ENCODE data around the gene CDK11B.
"Not testable (repeated sequence)": the region's sequence is repeated elsewhere in the genome, so short reads cannot be mapped to it uniquely, and the experiment has no call there.

Gene CDK11B

GRCh38 chr1:1647567-1648241 is 11.1 kb downstream of the CDK11B start:
- not testable (repeated sequence) for DNase-seq

GRCh38 chr1:1646326-1646725 is 12.5 kb downstream of the CDK11B start:
- not testable (repeated sequence) for DNase-seq

GRCh38 chr1:1640711-1641461 is 17.9 kb downstream of the CDK11B start:
- DNase-seq = not testable (repeated sequence)

- DNase-seq = not testable (repeated sequence)
Measured at GRCh38 chr1:1640081-1640480, 18.7 kb downstream of the CDK11B start.

GRCh38 chr1:1639368-1639767 is 19.4 kb downstream of the CDK11B start:
- DNase-seq = not testable (repeated sequence)

- not testable (repeated sequence) for DNase-seq
Measured at GRCh38 chr1:1638528-1638927, 20.3 kb downstream of the CDK11B start.

GRCh38 chr1:1637479-1637875 is 21.3 kb downstream of the CDK11B start:
- not testable (repeated sequence) for DNase-seq

GRCh38 chr1:1636621-1637478 is 22.0 kb downstream of the CDK11B start:
- not testable (repeated sequence) for DNase-seq

- DNase-seq = not testable (repeated sequence)
Measured at GRCh38 chr1:1634613-1635012, 24.2 kb downstream of the CDK11B start.

- DNase-seq = not testable (repeated sequence)
Measured at GRCh38 chr1:1633409-1633808, 25.4 kb downstream of the CDK11B start.

GRCh38 chr1:1631782-1632420 is 26.9 kb downstream of the CDK11B start, which contains the start of gene MMP23B:
MMP23B (plus strand) TSS chr1:1632173; CDS start chr1:1632219, 46 bp downstream.
- no peak for DNase-seq

GRCh38 chr1:1630965-1631781 is 27.6 kb downstream of the CDK11B start:
- peak; percentile 18 for DNase-seq

GRCh38 chr1:1630191-1630964 is 28.4 kb downstream of the CDK11B start:
- peak; percentile 85 for DNase-seq

GRCh38 chr1:1629430-1630190 is 29.2 kb downstream of the CDK11B start:
- peak; percentile 71 for DNase-seq

GRCh38 chr1:1628754-1629429 is 29.9 kb downstream of the CDK11B start:
- no peak for DNase-seq

- DNase-seq = no peak
Measured at GRCh38 chr1:1627829-1628753, 30.7 kb downstream of the CDK11B start.

GRCh38 chr1:1627261-1627828 is 31.5 kb downstream of the CDK11B start:
- DNase-seq = no peak

Measured in activated T-cell treated with anti-CD3 and anti-CD28 coated beads for 4 hours (primary cell).